Neural cell (in vitro differentiated cells): Measurements from ENCODE around the gene ANKRD26. TPM values are rescaled to one million over a fixed set of nuclear protein-coding genes. Genes with fewer than 3 reads are reported as not detected.

ENCODE experiments used
- H2AFZ ChIP-seq: fragments of 200-600, 300-800 bp; sonication (generic), shearing (Covaris generic); 2 replicates; pipeline ENCODE4 v1.6.0; 2014; ENCODE audit warnings: low read depth, mild to moderate bottlenecking, antibody characterized with exemption, low read length, moderate library complexity
- H3F3A ChIP-seq: fragments of 200-600 bp; shearing (Covaris generic); 2 replicates; pipeline ENCODE4 v1.6.1; 2016; ENCODE audit warnings: mild to moderate bottlenecking, moderate library complexity, mixed read lengths, antibody characterized with exemption, low read length; ENCODE audit not compliant: insufficient read depth, poor library complexity, severe bottlenecking
- H3K27ac ChIP-seq: fragments of 200-600, 300-800 bp; sonication (generic), shearing (Covaris generic); 2 replicates; pipeline ENCODE4 v1.5.1; 2014; ENCODE audit warnings: mild to moderate bottlenecking, low read length, moderate library complexity
- H3K27me3 ChIP-seq: fragments of 300-800, 200-600 bp; sonication (generic), shearing (Covaris generic); 2 replicates; pipeline ENCODE4 v1.6.0; 2014; ENCODE audit warnings: mild to moderate bottlenecking, low read depth, low read length, moderate library complexity; ENCODE audit not compliant: insufficient read depth
- H3K36me3 ChIP-seq: fragments of 300-800, 200-600 bp; sonication (generic), shearing (Covaris generic); 2 replicates; pipeline ENCODE4 v1.5.1; 2014; ENCODE audit warnings: mild to moderate bottlenecking, antibody characterized with exemption, low read length, moderate library complexity; ENCODE audit not compliant: insufficient read depth
- H3K4me2 ChIP-seq: fragments of 300-800, 200-600 bp; sonication (generic), shearing (Covaris generic); 2 replicates; pipeline ENCODE4 v1.6.0; 2014; ENCODE audit warnings: mild to moderate bottlenecking, low read length
- H3K4me3 ChIP-seq: fragments of 300-800, 200-600 bp; sonication (generic), shearing (Covaris generic); 2 replicates; pipeline ENCODE4 v1.5.1; 2014; ENCODE audit warnings: mild to moderate bottlenecking, low read length, moderate library complexity
- H3K79me2 ChIP-seq: fragments of 200-600 bp; shearing (Covaris generic); replicated peaks from 2 replicates; pipeline ENCODE4 v1.6.0; 2014; ENCODE audit warnings: mild to moderate bottlenecking, low read length, moderate library complexity; ENCODE audit not compliant: insufficient read depth
- H3K9ac ChIP-seq: fragments of 300-800, 200-600 bp; sonication (generic), shearing (Covaris generic); 2 replicates; pipeline ENCODE4 v1.6.1; 2016; ENCODE audit warnings: mild to moderate bottlenecking, low read length, mixed read lengths
- H3K9me2 ChIP-seq: fragments of 200-600 bp; shearing (Covaris generic); 2 replicates; pipeline ENCODE4 v1.6.1; 2016; ENCODE audit warnings: mild to moderate bottlenecking, low read length, mixed read lengths; ENCODE audit not compliant: insufficient read depth
- H3K9me3 ChIP-seq: fragments of 200-600, 300-800 bp; sonication (generic), shearing (Covaris generic); 2 replicates; pipeline ENCODE4 v1.6.1; 2016; ENCODE audit warnings: mild to moderate bottlenecking, mixed run types, low read length, moderate library complexity, mixed read lengths
- H4K20me1 ChIP-seq: fragments of 200-600 bp; shearing (Covaris generic); 2 replicates; pipeline ENCODE4 v1.6.1; 2016; ENCODE audit warnings: mild to moderate bottlenecking, mixed run types; ENCODE audit not compliant: insufficient read depth
- CTCF ChIP-seq: fragments of 450-650 bp; IDR thresholded peaks from 2 replicates; pipeline ENCODE4 v1.5.1; 2014; ENCODE audit warnings: antibody characterized with exemption, mild to moderate bottlenecking, moderate library complexity; ENCODE audit not compliant: poor library complexity, severe bottlenecking
- EP300 ChIP-seq: fragments of 450-650 bp; conservative IDR thresholded peaks from 2 replicates; pipeline ENCODE4 v1.6.1; 2014; ENCODE audit warnings: antibody characterized with exemption, mild to moderate bottlenecking, moderate library complexity; ENCODE audit not compliant: poor library complexity, severe bottlenecking
- EZH2 ChIP-seq: fragments of 200-600, 300-800 bp; shearing (Covaris generic), sonication (generic); IDR thresholded peaks from 2 replicates; pipeline ENCODE4 v1.6.1; 2014; ENCODE audit warnings: antibody characterized with exemption, low read length, borderline replicate concordance, mild to moderate bottlenecking; ENCODE audit not compliant: insufficient read depth, poor library complexity, severe bottlenecking
- MXI1 ChIP-seq: fragments of 450-650 bp; conservative IDR thresholded peaks from 2 replicates; pipeline ENCODE4 v1.6.1; 2014; ENCODE audit warnings: antibody characterized with exemption, mild to moderate bottlenecking; ENCODE audit not compliant: poor library complexity, severe bottlenecking
- POLR2AphosphoS5 ChIP-seq: IDR thresholded peaks from 2 replicates; pipeline ENCODE4 v1.6.1; 2012
- RAD21 ChIP-seq: fragments of 450-650 bp; conservative IDR thresholded peaks from 2 replicates; pipeline ENCODE4 v1.6.1; 2014; ENCODE audit warnings: antibody characterized with exemption, mild to moderate bottlenecking, moderate library complexity
- REST ChIP-seq: IDR thresholded peaks from 2 replicates; pipeline ENCODE4 v1.6.1; 2012; ENCODE audit warnings: borderline replicate concordance
- SMC3 ChIP-seq: fragments of 450-650 bp; conservative IDR thresholded peaks from 2 replicates; pipeline ENCODE4 v1.6.1; 2014; ENCODE audit warnings: antibody characterized with exemption, mild to moderate bottlenecking, moderate library complexity; ENCODE audit not compliant: poor library complexity
- TAF1 ChIP-seq: IDR thresholded peaks from 2 replicates; pipeline ENCODE4 v1.6.1; 2012; ENCODE audit warnings: low read depth
- polyA plus RNA-seq: library from polyadenylated mRNA; depleted of rRNA; stranded (reverse); fragments of >200 nt; gene quantifications from 2 replicates; pipeline ENCODE4 v1.2.3, GENCODE V29; 2014

Gene ANKRD26
- polyA plus RNA-seq, 1 donor from 2014 or later = 14.7 TPM

GRCh38 chr10:27108165-27108564, 7.9 kb upstream of the ANKRD26 start:
- H3K9me2 ChIP-seq = no peaks in the 10 kb centered on the region
- no peaks in the 10 kb centered on the region for H3K9me3 ChIP-seq
- H3K27me3 ChIP-seq = no peaks in the 10 kb centered on the region
- H4K20me1 ChIP-seq = no peaks in the 10 kb centered on the region
- no peak overlapping the region for H2AFZ ChIP-seq
- TF ChIP-seq TAF1 = no peak
- TF ChIP-seq POLR2AphosphoS5 = no peak
- no peak for TF ChIP-seq EP300
- no peak for TF ChIP-seq EZH2
- no peak for TF ChIP-seq CTCF
- no peak for TF ChIP-seq RAD21
- no peak for TF ChIP-seq MXI1
- no peak for TF ChIP-seq REST
- TF ChIP-seq SMC3 = no peak
- no peak overlapping the region for H3K9ac ChIP-seq
- H3K4me2 ChIP-seq = no peak overlapping the region
- H3K27ac ChIP-seq = no peak overlapping the region
- no peaks in the 10 kb centered on the region for H3K36me3 ChIP-seq
- H3K79me2 ChIP-seq = no peaks in the 10 kb centered on the region
- H3K4me3 ChIP-seq = no peak overlapping the region
- H3F3A ChIP-seq = no peaks in the 10 kb centered on the region

GRCh38 chr10:27104919-27105318, 4.6 kb upstream of the ANKRD26 start:
- Histone ChIP-seq H3K27ac (no peak overlapping the region), H2AFZ (no peak overlapping the region), H3K9me3 (no peaks in the 10 kb centered on the region), H3K27me3 (no peaks in the 10 kb centered on the region), H3K36me3 (no peaks in the 10 kb centered on the region), H4K20me1 (no peaks in the 10 kb centered on the region), H3K9ac (no peak overlapping the region), H3K79me2 (no peaks in the 10 kb centered on the region), H3F3A (peaks cover 2% of the 10 kb centered on the region), H3K9me2 (no peaks in the 10 kb centered on the region), H3K4me2 (no peak overlapping the region), H3K4me3 (no peak overlapping the region)
- TF ChIP-seq TAF1 = no peak
- no peak for TF ChIP-seq REST
- TF ChIP-seq EP300 = no peak
- TF ChIP-seq CTCF = no peak
- TF ChIP-seq EZH2 = no peak
- no peak for TF ChIP-seq SMC3
- no peak for TF ChIP-seq MXI1
- no peak for TF ChIP-seq RAD21
- no peak for TF ChIP-seq POLR2AphosphoS5
